ENCODE data around the gene TMPRSS3.

The TMPRSS3 gene

GRCh38 chr21:42419845-42420244 is 24.0 kb upstream of the TMPRSS3 start:
- TF ChIP-seq CTCF (IDR thresholded peaks at IDR 0.05), result no peak

GRCh38 chr21:42418886-42419285 is 23.0 kb upstream of the TMPRSS3 start:
- no peak for TF ChIP-seq CTCF (IDR thresholded peaks at IDR 0.05)

GRCh38 chr21:42417533-42417932 is 21.7 kb upstream of the TMPRSS3 start:
- TF ChIP-seq CTCF (IDR thresholded peaks at IDR 0.05), result no peak

- TF ChIP-seq CTCF (IDR thresholded peaks at IDR 0.05), result no peak
These were observed 19.3 kb upstream of the TMPRSS3 start for GRCh38 chr21:42414928-42415769.

GRCh38 chr21:42414553-42414927 is 18.7 kb upstream of the TMPRSS3 start:
- TF ChIP-seq CTCF (IDR thresholded peaks at IDR 0.05), result no peak

- TF ChIP-seq CTCF (IDR thresholded peaks at IDR 0.05), result no peak
These were observed 18.2 kb upstream of the TMPRSS3 start for GRCh38 chr21:42414066-42414465.

- no peak for TF ChIP-seq CTCF (IDR thresholded peaks at IDR 0.05)
These were observed 17.6 kb upstream of the TMPRSS3 start for GRCh38 chr21:42413500-42413899.

- no peak for TF ChIP-seq CTCF (IDR thresholded peaks at IDR 0.05)
These were observed 17.2 kb upstream of the TMPRSS3 start for GRCh38 chr21:42413093-42413492.
